ENCODE measurements around the gene C3.
"Not testable (repeated sequence)": the region's sequence is repeated elsewhere in the genome, so short reads cannot be mapped to it uniquely, and the experiment has no call there.

Gene C3

DNA sequence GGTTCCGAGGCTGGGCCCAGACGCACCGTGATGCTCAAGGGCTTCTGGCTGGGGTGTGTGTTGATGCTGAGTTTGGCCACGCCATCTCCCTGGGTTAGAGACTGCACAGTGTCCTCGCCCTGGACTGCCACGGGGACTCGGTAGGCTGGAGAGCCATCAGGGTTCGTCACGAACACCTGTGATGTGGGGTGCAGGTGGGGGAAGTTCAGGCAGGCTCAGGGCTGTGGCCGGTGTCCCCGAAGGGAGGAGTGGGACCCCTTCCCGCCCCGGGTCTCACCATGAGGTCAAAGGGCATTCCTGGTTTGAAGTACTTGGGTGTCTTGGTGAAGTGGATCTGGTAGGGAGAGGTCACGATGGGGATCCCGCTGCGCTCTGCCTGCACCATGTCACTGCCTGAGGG is 8.2 kb downstream of the C3 start:
- DNase-seq = no peak

DNA sequence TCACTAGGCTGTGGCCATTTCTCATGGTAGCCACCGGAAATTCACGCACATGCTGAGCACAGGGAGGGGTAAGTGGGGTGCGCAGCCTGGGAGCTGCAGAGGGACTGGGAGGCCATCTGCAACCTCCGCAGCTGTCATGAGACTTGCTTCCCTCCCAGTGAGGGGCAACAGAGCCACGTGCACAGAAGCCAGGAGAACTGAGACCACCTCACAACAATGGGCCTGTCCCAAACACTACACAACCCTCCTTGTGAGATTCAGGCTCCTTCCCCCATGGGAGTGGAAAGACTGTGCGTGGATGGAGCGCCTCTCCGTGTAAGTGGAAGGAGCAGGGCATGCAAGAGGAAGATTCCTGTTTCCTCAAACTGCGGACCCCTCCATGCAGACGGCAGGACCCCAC is 8.8 kb downstream of the C3 start:
- no peak for DNase-seq

DNA sequence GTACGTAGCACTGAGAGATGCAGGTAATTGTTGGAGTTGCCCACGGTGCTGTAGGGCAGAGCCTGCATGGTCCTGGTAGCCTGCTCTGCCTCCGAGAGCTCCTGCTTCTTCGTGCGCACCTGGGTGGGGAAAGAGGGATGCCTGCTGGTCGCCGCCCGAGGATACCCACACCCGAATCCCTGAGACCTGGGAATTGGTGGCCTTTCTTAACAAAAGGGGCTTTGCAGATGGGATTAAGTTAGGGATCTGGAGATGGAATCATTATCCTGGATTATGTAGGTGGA is 9.4 kb downstream of the C3 start:
- DNase-seq = no peak

DNA sequence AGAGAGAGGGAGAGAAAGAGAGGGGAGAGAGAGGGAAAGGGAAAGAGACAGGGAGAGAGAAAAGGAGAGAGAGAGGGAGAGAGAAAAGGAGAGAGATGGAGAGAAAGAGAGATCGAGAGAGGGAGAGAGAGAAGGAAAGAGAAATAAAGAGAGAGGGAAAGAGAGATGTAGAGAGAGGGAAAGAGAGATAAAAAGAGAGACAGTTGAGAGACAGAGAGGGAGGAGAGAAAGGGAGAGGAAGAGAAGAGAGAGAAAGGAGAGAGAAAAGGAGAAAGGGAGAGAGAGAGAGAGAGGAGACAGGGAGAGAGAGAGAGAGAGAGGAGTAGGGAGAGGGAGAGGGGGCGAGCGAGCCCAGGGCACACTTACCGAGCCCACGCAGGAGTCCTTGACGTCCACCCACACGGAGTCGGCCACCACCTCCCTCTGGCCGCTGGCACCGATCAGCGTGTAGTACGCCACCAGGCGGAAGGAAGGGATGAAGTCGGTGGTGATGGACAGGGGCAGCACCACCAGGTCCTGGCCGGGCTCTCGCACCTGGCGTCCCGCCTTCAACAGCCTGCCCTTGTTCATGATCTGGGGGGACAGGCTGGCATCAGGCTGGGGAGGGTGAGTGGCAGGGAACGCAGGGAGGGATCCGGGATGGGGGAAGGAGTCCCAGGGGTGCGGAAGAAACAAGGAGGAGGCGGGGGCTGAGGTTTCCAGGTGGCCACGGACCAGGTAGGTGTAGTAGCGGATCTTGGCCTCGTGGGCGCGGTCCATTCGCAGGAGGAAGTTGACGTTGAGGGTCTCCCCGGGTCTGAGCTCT is 10.0 kb downstream of the C3 start:
- no peak for DNase-seq

DNA sequence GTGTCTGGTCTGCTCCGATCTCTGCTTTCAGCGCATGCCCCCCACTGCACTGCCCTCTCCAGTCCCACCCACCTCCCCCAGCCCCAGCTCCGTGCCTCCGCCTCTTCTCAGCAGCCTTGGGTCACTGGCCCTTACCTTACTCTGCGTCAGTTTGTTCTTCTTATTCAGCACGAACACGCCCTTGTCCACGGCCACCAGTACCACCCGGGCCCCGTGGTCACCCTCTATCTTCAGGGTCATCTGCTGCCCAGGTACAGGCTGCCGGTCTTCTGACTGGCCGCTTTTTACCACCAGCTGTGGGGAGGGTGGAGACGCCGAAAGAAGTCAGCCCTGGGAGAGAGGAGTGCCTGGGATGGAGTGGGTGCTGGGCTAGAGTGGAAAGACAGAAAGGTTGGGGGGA is 10.9 kb downstream of the C3 start:
- no peak for DNase-seq

DNA sequence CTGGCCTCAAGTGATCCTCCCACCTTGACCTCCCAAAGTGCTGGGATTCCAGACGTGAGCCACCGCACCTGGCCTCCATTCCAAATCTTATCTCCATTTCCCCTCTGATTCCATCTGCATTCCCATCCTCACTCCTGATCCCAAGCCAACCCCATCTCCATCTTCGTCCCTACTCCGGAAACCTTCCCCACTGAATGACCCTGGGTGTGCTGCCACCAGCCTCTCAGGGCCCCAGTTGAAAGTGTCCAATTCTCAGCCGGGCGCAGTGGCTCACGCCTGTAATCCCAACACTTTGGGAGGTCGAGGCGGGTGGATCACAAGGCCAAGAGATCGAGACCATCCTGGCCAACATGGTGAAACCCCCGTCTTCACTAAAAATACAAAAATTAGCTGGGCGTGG is 11.5 kb downstream of the C3 start:
- DNase-seq = not testable (repeated sequence)

DNA sequence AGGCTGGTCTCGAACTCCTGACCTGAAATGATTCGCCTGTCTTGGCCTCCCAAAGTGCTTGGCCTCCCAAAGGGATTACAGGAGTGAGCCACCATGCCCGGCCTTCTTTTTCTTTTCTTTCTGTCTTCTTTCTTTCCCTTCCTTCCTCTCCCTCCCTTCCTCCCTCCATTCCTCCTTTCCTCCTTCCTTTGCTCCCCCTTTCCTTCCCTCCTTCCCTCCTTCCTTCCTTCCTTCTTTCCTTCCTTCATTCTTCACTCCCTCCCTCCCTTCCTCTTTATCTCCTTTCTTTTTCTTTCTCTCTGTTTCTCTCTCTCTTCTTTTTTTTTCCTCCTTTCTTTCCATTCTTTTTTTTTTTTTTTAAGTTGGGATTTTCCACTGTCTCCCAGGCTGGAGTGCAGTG is 12.1 kb downstream of the C3 start:
- no peak for DNase-seq

DNA sequence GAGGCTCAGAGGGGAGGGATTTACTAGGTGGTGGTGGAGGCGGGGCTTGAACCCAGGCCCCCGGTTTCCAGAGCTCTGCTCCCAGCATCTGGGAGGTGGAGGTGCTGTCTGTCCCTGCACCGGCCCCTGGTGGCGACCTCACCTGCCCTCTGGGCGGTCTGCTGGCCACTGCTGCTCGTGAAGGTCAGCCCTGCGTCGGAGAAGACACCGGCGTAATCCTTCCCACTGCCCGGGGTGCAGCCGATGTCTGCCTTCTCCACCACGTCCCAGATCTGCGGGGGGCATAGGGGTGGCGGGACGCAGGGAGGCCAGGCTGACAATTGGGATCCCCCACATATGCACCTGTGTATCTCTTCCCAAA is 12.8 kb downstream of the C3 start:
- no peak for DNase-seq

DNA sequence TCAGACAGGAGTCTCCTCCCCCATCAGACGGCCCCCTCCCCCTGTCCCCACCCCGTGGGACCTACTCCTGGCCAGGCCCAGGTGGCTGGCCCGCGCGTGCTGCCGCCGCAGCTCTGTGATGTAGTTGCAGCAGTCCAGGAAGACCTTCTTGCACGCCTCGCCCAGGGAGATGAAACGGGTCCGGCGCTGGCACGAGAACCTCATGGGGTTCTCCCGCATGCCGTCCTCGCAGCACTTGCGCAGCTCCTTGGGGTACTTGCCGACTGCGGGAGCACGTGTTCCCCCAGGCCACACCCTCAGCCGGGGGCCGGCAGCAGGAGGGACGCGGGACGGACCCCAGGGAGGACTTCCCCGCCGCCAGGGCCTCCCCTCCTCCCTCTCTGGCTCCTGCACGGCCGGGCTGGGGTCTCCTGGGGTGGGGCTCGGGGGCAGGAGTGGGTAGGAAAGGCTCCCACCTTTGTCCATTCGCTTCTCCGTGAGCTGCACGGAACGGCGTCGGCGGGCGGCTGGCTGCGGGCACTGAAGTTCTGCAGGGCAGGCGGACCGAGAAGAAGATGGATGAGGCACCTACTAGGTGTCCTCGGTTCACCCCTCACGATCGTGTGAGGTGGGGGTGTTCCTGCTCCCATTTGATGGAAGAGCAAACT is 13.3 kb downstream of the C3 start:
- no peak for DNase-seq

DNA sequence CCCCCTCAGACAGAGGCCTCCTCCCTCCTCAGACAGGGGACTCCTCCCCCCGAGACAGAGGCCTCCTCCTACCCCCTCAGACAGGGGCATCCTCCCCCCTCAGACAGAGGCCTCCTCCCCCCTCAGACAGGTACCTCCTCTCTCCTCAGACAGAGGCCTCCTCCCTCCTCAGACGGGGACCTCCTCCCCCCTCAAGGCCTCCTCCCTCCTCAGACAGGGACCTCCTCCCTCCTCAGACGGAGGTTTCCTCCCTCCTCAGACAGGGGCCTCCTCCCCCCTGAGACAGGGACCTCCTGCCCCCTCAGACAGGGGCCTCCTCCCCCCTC is 13.9 kb downstream of the C3 start:
- DNase-seq = no peak

DNA sequence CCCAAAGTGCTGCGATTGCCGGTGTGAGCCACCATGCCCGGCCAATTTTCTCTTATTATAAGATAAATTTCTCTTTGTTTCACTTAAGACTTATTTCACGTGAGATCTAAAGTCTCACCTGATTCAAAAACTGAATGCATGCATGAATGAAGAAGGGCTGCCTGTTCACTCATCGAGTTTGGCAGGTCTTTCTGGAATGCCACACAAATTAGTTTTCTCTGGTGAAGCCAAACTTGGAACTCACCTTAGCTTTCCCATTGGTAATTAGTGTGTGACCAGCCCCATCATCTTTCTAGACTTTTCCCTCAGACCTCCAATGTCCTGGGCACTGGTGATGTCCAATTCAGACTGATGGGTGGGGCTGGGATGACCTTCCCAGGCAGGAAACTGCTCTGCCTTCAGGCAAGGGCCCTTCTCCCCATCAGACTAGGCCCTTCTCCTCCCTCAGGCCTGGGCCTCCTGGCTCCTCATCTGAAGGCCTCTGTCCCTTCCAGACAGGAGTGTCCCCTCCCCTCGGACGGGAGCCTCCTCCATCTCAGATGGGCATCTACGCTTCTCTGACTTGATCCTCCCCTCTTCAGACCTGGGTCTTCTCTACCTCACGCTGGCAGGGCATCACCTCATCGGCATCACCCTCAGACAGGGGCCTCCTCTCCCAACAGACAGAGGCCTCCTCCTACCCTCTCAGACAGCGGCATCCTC is 14.4 kb downstream of the C3 start:
- no peak for DNase-seq

DNA sequence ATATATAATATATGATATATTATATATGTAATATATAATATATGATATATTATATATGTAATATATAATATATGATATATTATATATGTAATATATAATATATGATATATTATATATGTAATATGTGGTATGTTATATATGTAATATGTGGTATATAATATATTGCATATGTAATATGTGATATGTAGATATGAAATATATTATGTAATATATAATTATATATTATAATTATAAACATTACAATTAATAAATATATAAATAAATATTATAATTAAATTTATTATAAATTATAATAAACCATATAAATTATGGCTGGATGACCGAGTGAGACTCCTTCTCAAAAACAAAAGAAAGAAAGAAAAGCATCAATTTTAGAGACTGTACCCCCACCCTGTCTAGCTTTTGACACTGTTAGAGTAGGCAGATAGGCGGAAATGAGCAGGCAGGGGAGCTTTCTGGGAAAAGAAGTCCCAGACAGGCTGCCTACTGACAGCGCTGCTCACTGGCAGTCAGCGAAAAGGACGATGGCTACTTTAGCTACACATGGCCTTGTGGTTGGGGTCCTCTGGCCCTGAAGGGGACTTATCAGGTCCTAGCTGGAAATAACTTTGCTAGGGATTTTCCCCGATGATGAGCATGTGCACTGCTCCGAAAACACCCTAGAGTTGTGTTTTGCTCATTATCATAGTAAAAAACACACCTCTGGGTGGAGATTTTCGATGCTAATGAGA is 19.7 kb downstream of the C3 start:
- DNase-seq = no peak

DNA sequence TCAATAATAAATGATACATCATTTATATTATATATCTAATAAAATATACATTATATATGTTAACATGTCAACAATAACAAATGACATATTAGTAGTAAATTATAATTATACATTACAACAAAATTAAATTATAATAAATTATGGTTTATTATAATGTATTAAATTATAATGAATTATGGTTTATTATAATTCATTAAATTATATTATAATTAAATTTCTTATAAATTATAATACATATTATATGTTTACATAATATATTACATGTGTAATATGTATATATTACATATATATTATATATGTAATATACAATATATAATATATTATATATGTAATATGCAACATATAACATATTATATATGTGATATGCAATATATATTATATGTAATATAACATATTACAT is 20.5 kb downstream of the C3 start:
- DNase-seq = no peak

DNA sequence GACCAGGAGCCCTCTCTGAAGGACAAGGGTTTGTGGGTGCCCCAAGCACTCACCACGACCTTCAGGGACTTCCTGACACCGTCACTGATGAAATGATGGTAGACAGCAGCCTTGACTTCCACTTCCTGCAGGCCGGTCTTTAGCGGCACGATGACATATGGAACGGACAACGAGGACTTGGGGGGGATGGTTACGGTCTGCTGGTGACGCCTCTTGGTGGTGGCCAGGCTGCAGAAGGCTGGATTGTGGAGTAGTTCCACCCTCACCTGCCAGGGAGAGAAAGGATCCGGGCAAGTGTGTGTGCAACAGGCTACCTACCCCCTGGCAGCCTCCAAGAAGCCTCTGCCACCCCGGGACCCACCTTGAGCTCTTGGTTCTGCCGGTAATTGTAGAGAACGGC is 23.2 kb downstream of the C3 start:
- no peak for DNase-seq

DNA sequence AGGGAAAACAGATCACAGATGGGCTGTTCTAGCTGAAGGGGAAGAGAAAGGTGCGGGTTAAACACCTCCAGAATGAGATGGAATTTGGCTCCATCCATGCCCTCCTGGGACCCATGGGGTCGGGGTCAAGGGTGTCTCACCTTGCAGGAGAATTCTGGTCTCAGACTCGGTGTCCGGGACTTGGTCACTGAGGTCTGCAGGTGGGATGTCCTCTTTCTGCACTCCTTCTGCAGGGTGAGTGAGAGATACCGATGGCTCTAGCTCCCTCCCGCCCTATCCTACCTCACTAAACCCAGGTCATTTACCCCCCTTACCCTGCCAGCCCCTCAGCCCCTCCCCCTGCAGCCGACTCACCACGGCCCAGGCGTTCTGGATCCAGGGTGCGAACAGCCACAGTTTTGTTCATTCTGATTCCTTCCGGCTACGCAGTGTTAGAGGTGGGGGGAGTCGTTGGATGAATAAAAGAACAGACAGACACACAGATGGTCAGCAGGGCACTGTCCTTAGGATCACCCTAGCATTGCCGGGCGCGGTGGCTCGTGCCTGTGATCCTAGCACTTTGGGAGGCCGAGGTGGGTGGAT is 24.1 kb downstream of the C3 start:
- DNase-seq = no peak

DNA sequence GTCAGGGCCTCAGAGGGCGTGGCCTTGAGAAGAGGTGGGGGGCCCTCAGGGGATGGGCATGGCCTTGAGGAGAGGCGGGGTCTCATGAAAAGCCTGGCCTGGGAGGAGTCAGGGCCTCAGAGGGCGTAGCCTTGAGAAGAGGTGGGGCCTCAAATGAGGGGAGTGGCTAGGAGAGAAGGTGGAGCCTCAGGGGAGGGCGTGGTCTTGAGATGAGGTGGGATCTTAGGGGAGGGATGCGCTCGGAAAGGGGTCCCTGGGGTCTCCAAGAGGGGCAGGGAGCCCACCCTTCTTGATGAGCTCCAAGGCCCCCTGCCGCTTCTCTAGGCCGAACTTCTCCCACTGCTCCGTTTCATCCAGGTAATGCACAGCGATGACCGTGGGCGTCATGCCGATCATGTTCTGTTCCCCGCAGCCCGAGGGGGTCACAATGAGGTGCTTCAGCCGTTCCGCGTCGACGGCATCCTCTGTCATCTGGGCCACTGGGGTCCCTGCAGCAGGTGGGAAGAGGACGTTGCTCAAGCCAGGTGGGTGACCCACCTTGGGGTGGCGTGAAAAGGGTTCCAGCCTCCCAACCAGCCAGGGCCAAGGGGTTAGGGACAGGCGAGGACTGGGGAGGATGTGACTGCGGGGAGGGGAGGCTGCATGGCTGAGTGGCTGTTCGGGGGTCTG is 26.2 kb downstream of the C3 start:
- no peak for DNase-seq

DNA sequence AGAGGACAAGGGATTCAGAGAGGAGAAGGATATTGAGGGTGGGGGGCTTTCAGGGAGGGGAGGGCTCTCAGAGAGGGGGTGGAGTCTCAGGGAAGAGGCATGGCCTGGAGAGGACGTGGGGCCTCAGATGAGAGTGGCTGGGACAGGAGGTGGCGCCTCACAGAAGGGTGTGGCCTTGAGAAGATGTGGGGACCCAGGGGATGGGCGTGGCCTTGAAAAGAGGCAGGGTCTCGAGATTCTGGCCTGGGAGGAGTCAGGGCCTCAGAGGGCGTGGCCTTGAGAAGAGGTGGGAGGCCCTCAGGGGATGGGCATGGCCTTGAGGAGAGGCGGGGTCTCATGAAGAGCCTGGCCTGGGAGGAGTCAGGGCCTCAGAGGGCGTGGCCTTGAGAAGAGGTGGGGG is 26.8 kb downstream of the C3 start:
- no peak for DNase-seq

DNA sequence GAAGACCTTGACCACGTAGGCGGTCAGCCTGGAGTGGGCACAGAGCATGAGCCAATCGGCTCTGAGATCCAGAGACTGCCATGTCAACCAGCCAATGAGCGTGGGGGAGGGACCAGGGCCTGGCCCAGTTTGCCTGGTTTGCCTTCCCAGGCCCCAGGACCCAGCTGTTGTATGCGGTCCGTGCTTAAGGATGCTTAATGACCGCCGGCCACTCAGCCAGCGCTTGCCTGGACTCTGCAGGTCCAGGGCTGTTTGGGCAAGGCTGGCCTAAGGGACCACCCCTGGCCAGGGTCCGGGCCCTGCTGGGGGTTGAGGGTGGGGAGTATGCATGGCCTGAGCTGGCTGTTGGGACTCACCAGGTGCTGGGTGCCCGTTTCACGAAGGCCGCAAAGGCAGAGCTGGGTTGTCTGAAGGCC is 27.4 kb downstream of the C3 start:
- DNase-seq = no peak

DNA sequence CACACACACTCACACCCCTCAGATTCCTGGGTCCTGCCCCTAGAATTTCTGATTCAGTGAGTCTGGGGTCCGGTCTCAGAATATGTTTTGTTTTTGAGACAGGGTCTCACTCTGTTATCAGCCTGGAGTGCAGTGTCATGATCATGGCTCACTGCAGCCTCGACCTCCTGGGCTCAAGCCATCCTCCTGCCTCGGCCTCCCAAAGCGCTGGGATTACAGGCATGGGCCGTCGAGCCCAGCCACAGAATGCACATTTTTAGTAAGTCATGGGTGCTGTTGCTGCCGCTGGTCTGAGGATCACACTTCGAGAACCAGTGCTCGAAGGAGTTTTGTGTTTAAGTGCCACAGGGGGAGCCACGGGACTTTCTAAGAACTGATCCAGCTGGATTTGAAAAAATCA is 28.4 kb downstream of the C3 start:
- DNase-seq = no peak

DNA sequence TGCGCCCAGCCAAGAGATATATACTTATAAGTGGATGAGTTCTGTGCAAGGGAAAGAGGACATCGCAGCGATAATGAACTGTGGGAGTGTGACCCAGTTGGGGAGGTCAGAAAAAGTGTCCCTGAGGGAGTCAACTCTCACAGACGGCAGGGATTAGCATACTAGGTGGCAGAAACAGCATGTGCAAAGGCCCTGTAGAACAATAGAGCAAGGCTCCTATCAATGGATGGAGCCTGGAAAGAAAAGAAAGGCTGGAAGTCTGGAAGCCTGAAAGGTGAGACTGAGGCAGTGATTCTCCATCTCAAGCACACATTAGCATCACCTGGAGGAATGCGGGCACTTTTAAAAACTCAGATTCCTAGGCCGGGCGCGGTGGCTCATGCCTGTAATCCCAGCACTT is 29.1 kb downstream of the C3 start:
- no peak for DNase-seq

DNA sequence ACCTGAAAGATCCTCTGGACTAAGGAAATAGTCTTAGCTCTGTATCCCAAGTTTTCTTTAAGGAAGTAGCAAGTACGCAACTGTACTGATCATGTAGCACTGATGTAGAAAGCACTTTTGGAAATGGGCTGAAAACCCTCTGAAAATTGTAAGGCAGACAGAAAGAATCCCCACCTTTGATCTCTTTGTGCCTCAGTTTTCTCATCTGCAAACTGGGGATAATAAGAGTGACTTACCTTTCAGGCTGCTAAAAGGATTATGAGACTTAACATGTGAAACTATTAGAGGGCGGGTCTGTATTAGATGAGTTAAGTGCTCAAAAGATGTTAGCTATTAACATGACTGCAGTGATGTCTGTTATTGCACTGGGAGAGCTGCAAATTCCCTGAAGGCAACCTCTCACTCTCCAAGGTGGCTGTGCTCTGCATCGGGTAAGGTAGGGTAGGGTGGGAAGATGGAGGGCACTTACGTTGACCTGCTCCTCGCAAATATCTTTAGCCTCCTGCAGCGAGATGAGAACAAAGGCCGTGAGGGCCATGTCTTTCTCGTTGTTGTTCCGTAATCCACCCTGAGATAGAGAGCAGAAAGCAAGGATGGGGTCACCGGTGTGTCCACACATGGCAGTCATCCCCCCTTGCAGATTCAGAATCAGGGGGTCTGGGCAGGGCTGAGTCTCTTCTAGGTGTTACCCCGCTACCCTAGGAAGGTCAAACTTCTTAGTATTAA is 30.1 kb downstream of the C3 start:
- DNase-seq = no peak

DNA sequence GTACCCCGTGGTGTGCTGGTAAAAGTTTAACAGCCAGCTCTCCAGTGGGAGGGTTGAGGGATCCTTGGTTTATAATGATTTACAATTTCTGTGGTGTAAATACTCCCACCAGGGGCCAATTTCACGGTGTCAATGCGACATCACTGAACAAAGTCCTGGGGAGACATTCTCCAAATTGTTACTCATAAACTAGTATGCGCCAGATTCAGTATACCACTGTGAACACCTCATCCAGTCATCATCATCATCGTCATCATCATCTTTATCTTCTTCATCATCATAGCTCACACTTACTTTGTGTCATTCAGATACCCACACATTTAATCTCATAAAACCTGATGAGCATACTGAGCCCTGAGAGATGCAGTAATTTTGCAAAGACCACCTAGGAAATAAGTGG is 33.3 kb downstream of the C3 start:
- DNase-seq = no peak

Data from effector CD4-positive, alpha-beta T cell (primary cell).